ENCODE results near the gene ASTN2.

ASTN2 gene

DNA sequence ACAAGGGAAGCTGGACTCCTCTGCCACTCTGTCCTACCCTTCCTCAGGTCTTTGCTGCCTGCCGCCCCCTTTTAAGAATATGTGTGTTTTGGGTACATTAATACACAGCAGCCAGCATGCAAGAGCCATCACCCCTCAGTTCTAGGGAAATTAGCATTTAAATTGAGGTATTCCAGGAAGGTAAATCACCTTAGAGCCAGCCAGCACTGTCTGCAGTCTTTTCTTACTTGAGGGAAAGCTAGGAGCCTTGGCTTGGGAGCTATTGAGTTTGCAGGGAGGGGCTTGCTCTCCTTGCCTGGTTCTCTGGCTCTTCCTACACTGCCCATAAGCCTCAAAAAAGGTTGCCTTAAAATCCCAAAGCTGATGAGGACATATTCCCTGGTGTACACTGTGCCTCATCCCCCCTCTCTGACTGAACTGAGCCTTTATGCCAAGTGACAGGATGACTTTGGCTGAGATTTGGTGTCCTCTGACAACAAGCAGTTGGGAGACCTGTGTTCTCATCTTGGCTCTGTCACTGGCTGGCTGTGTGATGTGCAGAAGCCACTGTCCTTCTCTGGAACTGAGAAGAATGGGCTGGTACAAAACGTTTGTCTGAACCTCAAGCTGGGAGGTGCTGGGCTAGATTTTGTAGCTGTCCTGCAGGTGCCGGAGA is 673.6 kb downstream of the ASTN2 start:
- Histone ChIP-seq H3K9me3 (ENCODE audit: insufficient read depth, low read length) (no peaks in the 10 kb centered on the region), H3K27me3 (ENCODE audit: insufficient read depth, insufficient read length) (peaks cover 8% of the 10 kb centered on the region), H3K9ac (ENCODE audit: insufficient read length, low read depth) (no peak overlapping the region), H3K4me3 (ENCODE audit: insufficient read length, low read depth) (no peak overlapping the region), H3K4me1 (ENCODE audit: insufficient read depth, insufficient read length) (no peaks in the 10 kb centered on the region), H3K36me3 (ENCODE audit: insufficient read depth, insufficient read length, low read length) (no peaks in the 10 kb centered on the region)
- DNase-seq (ENCODE audit: low read depth, low spot score), result peak; percentile 40
- TF ChIP-seq SUZ12 (IDR thresholded peaks at IDR 0.05; ENCODE audit: extremely low read depth, insufficient read depth, insufficient read length) (no peak), YY1 (IDR thresholded peaks at IDR 0.05; ENCODE audit: insufficient read depth, insufficient read length) (no peak), ZNF274 (IDR thresholded peaks at IDR 0.05; ENCODE audit: low read depth, low read length) (no peak)

DNA sequence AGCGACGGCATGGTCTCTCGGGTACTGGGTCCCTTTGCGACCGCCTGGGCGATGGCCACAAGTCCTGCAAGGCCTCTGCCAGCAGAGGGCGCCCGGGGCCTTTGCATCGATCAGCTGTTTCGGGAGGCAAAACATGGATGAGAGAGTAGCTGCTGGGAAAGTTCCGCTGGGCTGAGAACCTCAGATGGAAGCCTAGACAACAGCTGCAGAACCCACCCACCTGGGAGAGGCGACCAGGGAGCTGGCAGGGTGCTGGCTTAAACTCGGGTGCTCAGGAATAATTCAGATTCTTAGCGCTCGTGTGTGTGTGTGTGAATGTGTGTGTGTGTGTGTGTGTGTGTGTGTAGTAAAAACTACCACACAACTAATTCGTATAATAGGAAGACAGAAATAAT is 677.7 kb downstream of the ASTN2 start:
- TF ChIP-seq ZNF274 (IDR thresholded peaks at IDR 0.05; ENCODE audit: low read depth, low read length) (no peak), YY1 (IDR thresholded peaks at IDR 0.05; ENCODE audit: insufficient read depth, insufficient read length) (no peak), SUZ12 (IDR thresholded peaks at IDR 0.05; ENCODE audit: extremely low read depth, insufficient read depth, insufficient read length) (no peak)
- H3K4me3 ChIP-seq (ENCODE audit: insufficient read length, low read depth), result no peak overlapping the region
- DNase-seq (ENCODE audit: low read depth, low spot score), result peak; percentile 91
- no peaks in the 10 kb centered on the region for H3K36me3 ChIP-seq (ENCODE audit: insufficient read depth, insufficient read length, low read length)
- no peak overlapping the region for H3K9ac ChIP-seq (ENCODE audit: insufficient read length, low read depth)
- no peaks in the 10 kb centered on the region for H3K9me3 ChIP-seq (ENCODE audit: insufficient read depth, low read length)
- peaks cover 8% of the 10 kb centered on the region for H3K27me3 ChIP-seq (ENCODE audit: insufficient read depth, insufficient read length)
- H3K4me1 ChIP-seq (ENCODE audit: insufficient read depth, insufficient read length), result no peaks in the 10 kb centered on the region

DNA sequence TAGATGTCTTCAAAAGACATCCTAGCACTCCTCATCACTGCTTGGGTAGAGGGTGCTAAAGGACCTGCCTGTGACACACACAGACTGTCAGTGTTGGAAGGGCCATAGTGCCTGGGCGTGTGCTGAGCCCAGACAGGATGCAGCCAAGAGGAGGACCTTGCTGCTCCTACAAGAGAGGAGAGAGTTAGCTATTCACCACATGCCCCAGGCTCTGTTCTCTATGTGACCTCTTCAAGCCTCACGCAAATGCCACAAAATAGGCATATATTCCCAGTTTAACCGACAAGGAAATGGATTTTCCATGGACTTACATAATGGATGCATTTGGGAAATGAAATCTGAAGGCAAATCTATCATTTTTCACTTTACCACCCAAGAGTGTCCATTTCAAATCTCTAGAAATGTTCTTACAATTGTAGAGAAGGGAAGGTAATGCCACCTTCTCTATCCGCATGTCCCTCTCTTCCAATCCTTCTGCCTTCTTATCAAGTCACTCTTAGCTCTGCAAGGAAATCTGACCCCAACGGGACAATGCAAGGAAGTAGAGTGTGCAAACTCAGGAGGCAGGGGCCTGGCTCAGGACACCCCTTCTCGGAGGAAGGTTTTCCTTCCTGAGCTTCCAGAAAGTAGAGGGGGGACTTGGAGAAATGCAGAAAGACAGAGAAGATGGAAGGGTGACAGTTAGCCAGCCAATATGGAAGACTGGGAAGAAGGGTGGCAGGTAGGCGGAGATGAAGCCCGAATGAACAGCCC is 678.3 kb downstream of the ASTN2 start:
- Histone ChIP-seq H3K9me3 (ENCODE audit: insufficient read depth, low read length) (no peaks in the 10 kb centered on the region), H3K4me1 (ENCODE audit: insufficient read depth, insufficient read length) (no peaks in the 10 kb centered on the region), H3K4me3 (ENCODE audit: insufficient read length, low read depth) (no peak overlapping the region), H3K9ac (ENCODE audit: insufficient read length, low read depth) (no peak overlapping the region), H3K27me3 (ENCODE audit: insufficient read depth, insufficient read length) (peaks cover 8% of the 10 kb centered on the region), H3K36me3 (ENCODE audit: insufficient read depth, insufficient read length, low read length) (no peaks in the 10 kb centered on the region)
- TF ChIP-seq YY1 (IDR thresholded peaks at IDR 0.05; ENCODE audit: insufficient read depth, insufficient read length), result no peak
- no peak for TF ChIP-seq SUZ12 (IDR thresholded peaks at IDR 0.05; ENCODE audit: extremely low read depth, insufficient read depth, insufficient read length)
- TF ChIP-seq ZNF274 (IDR thresholded peaks at IDR 0.05; ENCODE audit: low read depth, low read length), result no peak
- DNase-seq (ENCODE audit: low read depth, low spot score), result no peak

DNA sequence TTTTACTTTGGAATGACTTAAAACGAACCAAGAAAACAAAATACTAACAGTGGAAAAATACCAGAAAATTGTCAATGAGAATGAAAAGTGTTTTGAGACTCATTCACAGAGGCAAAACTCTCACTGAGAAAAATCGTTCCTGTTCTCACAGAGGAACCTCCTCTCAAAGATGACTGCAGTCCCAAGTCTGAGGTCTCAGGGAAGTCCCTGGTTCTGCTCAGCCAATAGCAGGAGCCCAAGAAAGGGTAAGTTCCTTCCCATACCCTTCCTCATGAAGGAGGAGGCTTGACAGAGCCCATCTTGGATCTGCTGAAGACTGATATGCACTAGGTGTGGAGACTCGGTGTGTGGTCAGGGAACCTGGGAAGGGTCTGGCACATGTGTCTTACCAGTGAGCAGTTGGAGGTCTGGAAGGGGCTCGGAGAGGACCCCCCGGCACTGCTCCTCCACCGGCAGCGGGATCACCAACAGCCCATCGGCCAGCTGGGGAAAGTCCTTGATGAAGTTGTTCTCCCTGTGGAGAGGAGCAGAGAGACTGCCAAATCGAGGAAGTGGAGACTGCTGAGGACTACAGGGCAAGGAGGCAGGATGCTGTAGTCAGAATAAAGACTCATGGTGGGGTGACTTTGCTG is 681.7 kb downstream of the ASTN2 start:
- Histone ChIP-seq H3K36me3 (ENCODE audit: insufficient read depth, insufficient read length, low read length) (no peaks in the 10 kb centered on the region), H3K9me3 (ENCODE audit: insufficient read depth, low read length) (no peaks in the 10 kb centered on the region), H3K4me3 (ENCODE audit: insufficient read length, low read depth) (no peak overlapping the region), H3K27me3 (ENCODE audit: insufficient read depth, insufficient read length) (peaks cover 8% of the 10 kb centered on the region), H3K4me1 (ENCODE audit: insufficient read depth, insufficient read length) (no peaks in the 10 kb centered on the region), H3K9ac (ENCODE audit: insufficient read length, low read depth) (no peak overlapping the region)
- no peak for TF ChIP-seq ZNF274 (IDR thresholded peaks at IDR 0.05; ENCODE audit: low read depth, low read length)
- no peak for TF ChIP-seq YY1 (IDR thresholded peaks at IDR 0.05; ENCODE audit: insufficient read depth, insufficient read length)
- TF ChIP-seq SUZ12 (IDR thresholded peaks at IDR 0.05; ENCODE audit: extremely low read depth, insufficient read depth, insufficient read length), result no peak
- no peak for DNase-seq (ENCODE audit: low read depth, low spot score)

- no peak for DNase-seq (ENCODE audit: low read depth, low spot score)
- peaks cover 2% of the 10 kb centered on the region for H3K4me1 ChIP-seq (ENCODE audit: insufficient read depth, insufficient read length)
- TF ChIP-seq YY1 (IDR thresholded peaks at IDR 0.05; ENCODE audit: insufficient read depth, insufficient read length) (no peak), SUZ12 (IDR thresholded peaks at IDR 0.05; ENCODE audit: extremely low read depth, insufficient read depth, insufficient read length) (no peak), ZNF274 (IDR thresholded peaks at IDR 0.05; ENCODE audit: low read depth, low read length) (no peak)
- no peaks in the 10 kb centered on the region for H3K9me3 ChIP-seq (ENCODE audit: insufficient read depth, low read length)
- H3K4me3 ChIP-seq (ENCODE audit: insufficient read length, low read depth), result no peak overlapping the region
- no peaks in the 10 kb centered on the region for H3K27me3 ChIP-seq (ENCODE audit: insufficient read depth, insufficient read length)
- H3K36me3 ChIP-seq (ENCODE audit: insufficient read depth, insufficient read length, low read length), result no peaks in the 10 kb centered on the region
- no peak overlapping the region for H3K9ac ChIP-seq (ENCODE audit: insufficient read length, low read depth)
These were observed 688.3 kb downstream of the ASTN2 start for GRCh38 chr9:116726602-116727001.

GRCh38 chr9:116724123-116724522 is 690.7 kb downstream of the ASTN2 start:
- Histone ChIP-seq H3K4me1 (ENCODE audit: insufficient read depth, insufficient read length) (peaks cover 2% of the 10 kb centered on the region), H3K4me3 (ENCODE audit: insufficient read length, low read depth) (no peak overlapping the region), H3K9ac (ENCODE audit: insufficient read length, low read depth) (no peak overlapping the region), H3K36me3 (ENCODE audit: insufficient read depth, insufficient read length, low read length) (no peaks in the 10 kb centered on the region), H3K27me3 (ENCODE audit: insufficient read depth, insufficient read length) (no peaks in the 10 kb centered on the region), H3K9me3 (ENCODE audit: insufficient read depth, low read length) (no peaks in the 10 kb centered on the region)
- TF ChIP-seq ZNF274 (IDR thresholded peaks at IDR 0.05; ENCODE audit: low read depth, low read length), result no peak
- no peak for TF ChIP-seq SUZ12 (IDR thresholded peaks at IDR 0.05; ENCODE audit: extremely low read depth, insufficient read depth, insufficient read length)
- no peak for TF ChIP-seq YY1 (IDR thresholded peaks at IDR 0.05; ENCODE audit: insufficient read depth, insufficient read length)
- DNase-seq (ENCODE audit: low read depth, low spot score), result no peak

DNA sequence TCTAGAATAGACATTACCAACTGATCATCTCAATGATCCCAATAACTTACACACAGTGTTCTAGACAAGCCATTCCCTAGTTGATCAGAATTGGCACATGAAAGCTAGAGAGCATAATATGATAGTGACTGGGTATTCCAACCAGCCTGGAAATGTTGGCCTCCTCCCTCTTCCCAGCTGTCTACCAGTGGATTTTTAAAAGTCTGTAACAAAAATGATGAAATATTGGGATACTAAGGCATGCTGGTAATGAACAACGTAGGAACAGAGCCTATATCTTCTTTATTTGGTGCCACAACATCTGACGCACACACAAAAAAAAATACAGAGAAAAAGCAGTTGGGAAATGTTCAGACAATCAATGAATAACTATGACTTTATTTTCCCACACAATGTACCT is 692.9 kb downstream of the ASTN2 start:
- H3K9me3 ChIP-seq (ENCODE audit: insufficient read depth, low read length), result no peaks in the 10 kb centered on the region
- no peak for DNase-seq (ENCODE audit: low read depth, low spot score)
- no peaks in the 10 kb centered on the region for H3K27me3 ChIP-seq (ENCODE audit: insufficient read depth, insufficient read length)

More for the DNA sequence above, 692.9 kb downstream of the ASTN2 start:
- Histone ChIP-seq H3K4me1 (ENCODE audit: insufficient read depth, insufficient read length) (peaks cover 4% of the 10 kb centered on the region), H3K36me3 (ENCODE audit: insufficient read depth, insufficient read length, low read length) (no peaks in the 10 kb centered on the region), H3K4me3 (ENCODE audit: insufficient read length, low read depth) (no peak overlapping the region), H3K9ac (ENCODE audit: insufficient read length, low read depth) (no peak overlapping the region)
- TF ChIP-seq YY1 (IDR thresholded peaks at IDR 0.05; ENCODE audit: insufficient read depth, insufficient read length) (no peak), SUZ12 (IDR thresholded peaks at IDR 0.05; ENCODE audit: extremely low read depth, insufficient read depth, insufficient read length) (no peak), ZNF274 (IDR thresholded peaks at IDR 0.05; ENCODE audit: low read depth, low read length) (no peak)

Measured in NT2/D1 (cell line).